ENCODE data around the gene MRPS33.
A peak's percentile ranks its signal among the peaks of the same experiment; 100 is the strongest.
"Not testable (repeated sequence)": the region's sequence is repeated elsewhere in the genome, so short reads cannot be mapped to it uniquely, and the experiment has no call there.

MRPS33 gene

GRCh38 chr7:141012044-141012685, 2.6 kb downstream of the MRPS33 start:
- peak; percentile 8 for DNase-seq

DNA sequence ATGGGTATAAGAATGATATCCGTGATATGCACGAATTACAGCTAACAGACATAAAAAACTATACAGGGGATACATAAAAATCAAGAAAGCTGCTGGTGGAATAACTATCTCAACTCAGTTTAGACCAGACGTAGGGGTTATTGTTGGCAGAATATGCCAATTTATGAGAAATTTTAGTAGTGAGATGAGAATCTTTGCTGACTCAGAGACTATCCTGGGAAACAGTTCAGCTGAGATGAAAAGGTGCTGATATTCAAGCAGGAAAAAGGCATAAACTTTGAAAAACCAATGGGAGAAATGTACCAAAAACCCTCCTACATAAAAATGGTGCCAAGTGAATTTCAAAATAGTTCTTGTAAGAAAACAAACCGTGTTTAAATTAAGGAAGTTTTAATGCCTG, 3.3 kb downstream of the MRPS33 start:
- no peak for DNase-seq

GRCh38 chr7:141003172-141004065, 11.3 kb downstream of the MRPS33 start:
- DNase-seq: no peak

- no peak for DNase-seq
These were observed 13.2 kb downstream of the MRPS33 start for GRCh38 chr7:141001546-141001945.

DNA sequence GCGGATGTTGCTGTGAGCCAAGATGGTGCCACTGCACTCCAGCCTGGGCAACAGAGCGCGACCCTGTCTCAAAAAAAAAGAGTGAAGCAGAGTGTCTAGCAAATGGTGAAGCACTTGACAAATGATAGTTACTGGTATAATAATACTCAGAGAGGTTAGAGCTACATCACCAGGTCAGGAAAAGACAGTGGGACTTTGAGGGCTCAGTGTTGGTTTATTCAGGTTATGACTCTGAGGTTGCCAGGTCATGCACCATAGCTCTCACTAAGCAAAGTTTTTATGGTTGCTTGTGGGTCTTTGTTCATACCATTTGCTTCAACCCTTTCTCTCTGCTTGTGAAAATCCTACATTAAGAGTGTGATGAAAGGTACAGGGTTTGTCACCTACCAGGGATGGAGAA, 13.6 kb downstream of the MRPS33 start:
- no peak for DNase-seq

DNA sequence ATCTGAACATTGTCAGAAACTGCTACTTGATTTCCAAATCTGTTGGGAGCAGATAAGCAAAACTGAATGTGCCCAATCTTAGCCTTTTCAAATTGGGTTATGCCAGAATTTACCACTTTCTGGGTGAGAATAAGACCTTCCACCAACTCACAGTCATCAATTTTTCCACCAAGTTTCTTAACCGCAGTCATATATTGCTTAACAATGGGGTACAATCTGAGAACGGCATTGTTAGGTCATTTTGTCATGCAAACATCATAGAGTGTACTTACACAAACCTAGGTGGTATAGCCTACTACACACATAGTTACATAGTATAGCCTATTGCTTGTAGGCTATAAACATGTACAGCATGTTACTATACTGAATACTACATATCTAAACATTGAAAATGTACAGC, 16.0 kb downstream of the MRPS33 start:
- no peak for DNase-seq

DNA sequence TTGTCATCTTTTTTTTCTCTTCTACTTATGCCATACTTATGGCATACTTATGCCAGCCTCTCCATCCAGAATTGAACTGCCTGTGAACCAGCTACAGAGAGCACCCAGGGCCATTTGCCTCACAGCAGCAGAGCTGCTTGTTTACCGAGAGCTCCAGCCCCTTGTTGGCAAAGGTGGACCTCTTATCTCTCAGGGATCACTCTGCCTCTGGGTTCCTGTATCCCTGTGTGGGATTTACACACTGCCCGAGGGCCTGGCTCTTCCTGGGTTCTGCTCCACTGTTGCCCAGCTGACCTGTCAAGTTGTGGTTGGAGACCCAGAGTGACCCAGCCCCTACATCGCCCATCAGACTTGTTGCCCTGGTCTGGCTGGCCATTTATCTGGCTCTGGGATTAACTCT, 22.3 kb downstream of the MRPS33 start:
- no peak for DNase-seq

DNA sequence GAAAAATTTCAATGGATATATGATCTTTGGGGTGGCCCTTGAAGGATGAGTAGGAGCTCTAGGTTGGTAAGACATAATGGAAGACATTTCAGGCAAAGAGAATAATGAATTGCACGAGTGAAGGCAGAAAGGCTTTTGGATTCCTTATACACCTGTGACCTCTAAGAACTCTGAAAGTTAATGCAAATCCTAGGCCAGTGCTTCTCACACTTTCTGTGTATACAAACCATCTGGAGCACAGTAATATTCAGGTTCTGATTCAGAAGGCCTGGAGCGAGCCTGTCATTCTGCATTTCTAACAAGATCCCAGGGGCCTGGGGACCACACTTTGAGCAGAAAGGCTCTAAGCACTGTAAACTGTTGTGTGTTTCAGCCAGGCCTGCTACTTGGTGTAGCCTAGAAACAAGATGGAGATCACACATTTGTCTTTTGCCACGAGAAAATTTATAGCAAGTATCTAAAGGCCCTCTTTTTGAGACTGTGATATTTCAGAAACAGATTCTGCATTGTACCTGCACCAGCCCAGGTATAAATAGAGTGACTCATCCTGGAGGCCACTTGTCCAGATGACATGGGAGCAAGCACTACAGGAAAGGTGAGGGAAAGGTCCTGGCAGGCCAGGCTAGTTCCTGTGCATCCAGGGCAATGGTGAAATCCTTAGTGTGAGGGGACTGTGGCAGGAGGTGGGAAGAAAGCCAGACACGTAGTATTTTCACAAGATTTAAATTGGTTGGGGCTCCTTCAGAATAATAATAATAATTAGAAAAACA, 24.4 kb downstream of the MRPS33 start:
- no peak for DNase-seq

DNA sequence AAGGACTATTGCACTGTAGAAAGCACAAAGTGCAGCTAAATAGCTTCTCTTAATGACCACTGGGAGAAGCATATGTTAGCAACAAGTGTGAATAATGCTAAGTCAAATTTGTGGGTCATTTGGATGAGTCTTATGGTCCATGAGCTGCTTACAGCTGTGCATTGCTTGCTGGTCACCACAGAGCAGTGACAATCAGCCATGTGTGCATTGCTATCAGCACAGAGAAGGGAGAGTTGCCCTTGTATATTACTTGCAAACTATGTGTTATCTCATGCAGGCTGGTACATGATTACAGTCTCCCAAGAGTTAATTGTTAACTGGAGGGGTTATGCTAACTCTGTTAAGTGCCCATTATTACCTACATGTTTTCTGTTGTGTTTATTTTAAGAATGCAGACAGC, 25.7 kb downstream of the MRPS33 start:
- DNase-seq: no peak

- no peak for DNase-seq
These were observed 30.9 kb downstream of the MRPS33 start for GRCh38 chr7:140983802-140984201.

GRCh38 chr7:140982508-140982907, 32.2 kb downstream of the MRPS33 start:
- no peak for DNase-seq

DNA sequence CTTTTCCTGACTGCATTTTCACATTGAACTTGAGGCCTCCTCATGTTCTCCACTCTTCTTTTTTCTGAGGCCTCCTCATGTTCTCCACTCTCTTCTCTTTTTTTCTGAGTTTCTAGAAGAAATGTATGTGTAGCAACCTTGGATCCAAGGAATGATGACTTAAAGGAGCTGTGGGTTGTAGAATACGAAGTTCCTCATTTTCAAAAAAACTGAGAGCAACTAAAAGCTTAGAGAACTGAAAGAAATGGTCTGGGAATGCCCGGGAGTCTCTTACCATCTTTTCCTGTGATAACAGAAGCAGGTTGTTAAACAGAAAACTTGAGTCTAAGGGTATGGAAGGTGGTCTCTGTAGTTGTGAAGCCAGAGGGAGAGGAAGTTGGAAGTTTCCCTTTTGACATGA, 32.8 kb downstream of the MRPS33 start:
- DNase-seq: no peak

DNA sequence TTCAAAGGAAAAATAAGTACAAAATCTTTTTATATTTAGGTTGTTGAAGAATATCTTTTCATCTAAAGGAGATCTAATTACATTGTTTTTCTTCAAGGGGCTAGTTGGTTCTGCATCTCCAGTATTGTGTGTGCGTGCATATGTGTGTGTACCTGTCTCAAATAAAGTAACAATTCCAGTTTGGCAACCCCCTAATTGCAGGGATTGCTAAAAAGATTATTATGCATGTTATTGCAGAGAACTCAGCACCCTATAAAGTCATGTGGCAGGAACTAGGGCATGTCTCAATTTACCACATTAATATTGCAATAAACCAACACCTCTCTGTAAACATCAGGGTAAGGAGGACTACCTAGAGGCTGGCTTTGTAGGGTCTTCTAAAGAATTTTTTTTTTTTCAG, 37.0 kb downstream of the MRPS33 start:
- DNase-seq: no peak

- peak; percentile 40 for DNase-seq
These were observed 41.6 kb downstream of the MRPS33 start for GRCh38 chr7:140972876-140973829.

DNA sequence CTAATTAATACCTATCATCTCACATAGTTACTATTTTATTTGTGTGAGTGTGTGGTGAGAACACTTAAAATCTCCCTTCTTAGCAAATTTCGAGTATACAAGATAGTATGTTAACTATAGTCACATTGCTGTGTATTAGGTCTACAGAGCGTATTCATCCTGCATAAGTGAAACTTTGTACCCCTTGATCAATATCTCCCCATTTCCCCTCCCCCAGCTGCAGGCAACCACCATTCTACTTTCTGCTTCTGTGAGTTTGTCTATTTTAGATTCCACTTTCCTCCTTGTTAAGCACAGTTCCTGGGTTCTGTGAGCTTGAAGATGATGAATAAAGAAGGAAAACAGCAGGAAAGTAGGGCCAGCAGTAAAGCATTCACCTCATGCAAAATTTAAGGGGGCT, 42.4 kb downstream of the MRPS33 start:
- no peak for DNase-seq

DNA sequence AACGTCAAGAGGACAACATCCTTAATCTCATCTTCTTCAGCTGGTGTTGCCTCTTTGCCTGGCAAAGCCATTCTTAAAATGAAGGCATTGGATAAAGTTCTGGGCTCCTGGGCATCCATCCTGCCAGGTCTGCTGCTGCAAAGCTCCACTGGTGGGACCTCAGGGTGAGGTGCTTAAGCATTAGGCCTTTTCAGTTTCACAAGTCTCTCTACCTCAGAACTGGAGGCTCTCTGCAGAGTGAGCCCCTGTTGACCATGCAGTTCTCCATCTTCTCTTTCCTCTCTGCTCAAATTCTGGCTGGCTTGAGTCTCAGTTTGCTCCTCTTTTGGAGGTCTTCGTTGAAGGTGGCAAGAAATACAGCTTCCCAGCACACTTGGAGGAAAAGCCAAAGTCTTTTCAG, 47.3 kb downstream of the MRPS33 start:
- DNase-seq: no peak

DNA sequence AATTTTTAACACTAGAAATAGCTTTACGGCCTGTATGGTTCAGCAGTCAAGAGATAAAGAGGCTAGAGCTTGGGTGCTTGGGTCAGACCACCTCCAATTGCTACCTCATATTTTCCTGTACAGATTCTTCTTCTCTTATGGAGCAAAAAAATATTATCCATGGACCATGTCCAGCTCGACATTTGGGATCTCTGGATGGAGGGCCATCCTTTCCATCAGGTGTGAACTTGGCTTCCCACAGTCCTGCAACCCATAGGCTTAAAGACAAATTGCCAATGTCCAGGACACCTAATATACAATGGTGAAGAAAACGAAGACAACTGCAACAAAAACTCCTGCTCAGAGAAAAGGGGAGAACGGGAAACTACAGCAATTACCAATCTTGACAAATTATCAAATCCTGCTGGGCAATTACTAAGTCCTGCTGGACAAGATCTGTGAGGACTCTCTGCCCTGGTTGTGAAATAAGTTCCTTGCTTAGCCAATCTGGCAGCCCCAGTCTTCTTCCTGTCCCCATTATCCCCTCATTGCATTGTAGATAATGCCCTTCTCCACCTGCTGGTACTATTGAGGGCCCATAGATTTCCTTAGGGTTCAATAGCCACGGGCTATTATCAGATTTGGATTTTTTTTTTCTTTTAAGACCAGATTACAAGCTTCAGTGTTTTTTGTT, 48.1 kb downstream of the MRPS33 start:
- DNase-seq: no peak

DNA sequence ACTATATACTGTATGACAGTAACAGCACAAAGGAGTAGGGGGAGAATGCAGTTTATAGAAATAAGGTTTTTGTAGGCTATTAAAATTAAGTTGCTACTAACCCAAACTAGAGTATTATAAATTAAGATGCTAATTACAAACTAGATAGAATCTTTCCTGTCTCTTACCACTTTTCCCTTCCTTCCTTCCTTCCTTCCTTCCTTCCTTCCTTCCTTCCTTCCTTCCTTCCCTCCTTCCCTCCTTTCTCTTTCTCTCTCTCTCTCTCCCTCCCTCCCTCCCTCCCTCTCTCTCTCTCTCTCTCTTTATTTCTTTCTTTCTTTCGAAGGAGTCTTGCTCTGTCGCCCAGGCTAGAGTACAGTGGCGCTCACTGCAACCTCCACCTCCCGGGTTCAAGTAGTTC, 53.6 kb downstream of the MRPS33 start:
- DNase-seq: no peak

GRCh38 chr7:140956997-140957396, 57.8 kb downstream of the MRPS33 start:
- DNase-seq: not testable (repeated sequence)

Data from DMS 273 treated with DMSO at 0.1 percent for 48 hours (cell line).